T-helper 1 cell treated with Interleukin-12 subunit alpha and Interleukin-12 subunit beta and Interleukin-4 antibody, amounts not matched to agents 30 μg/mL and 1 μg/mL, for 36 hours (primary cell): ENCODE data around the gene TANGO6.
"Not testable (repeated sequence)": the region's sequence is repeated elsewhere in the genome, so short reads cannot be mapped to it uniquely, and the experiment has no call there.

ENCODE experiments used
- H3K27ac Mint-ChIP-seq: one replicate; pipeline ENCODE4 v1.8.0; 2021; ENCODE audit warnings: mild to moderate bottlenecking, mixed read lengths
- H3K27me3 Mint-ChIP-seq: one replicate; pipeline ENCODE4 v1.8.0; 2021; ENCODE audit warnings: low read depth, mixed read lengths
- H3K36me3 Mint-ChIP-seq: one replicate; pipeline ENCODE4 v1.8.0; 2021; ENCODE audit warnings: low read depth, mixed read lengths
- H3K4me1 Mint-ChIP-seq: one replicate; pipeline ENCODE4 v1.8.0; 2021; ENCODE audit warnings: low read depth, mixed read lengths
- H3K4me3 Mint-ChIP-seq: one replicate; pipeline ENCODE4 v1.8.0; 2021; ENCODE audit warnings: mild to moderate bottlenecking, moderate library complexity, mixed read lengths
- H3K9me3 Mint-ChIP-seq: one replicate; pipeline ENCODE4 v1.8.0; 2021; ENCODE audit warnings: mixed read lengths

Gene TANGO6

DNA sequence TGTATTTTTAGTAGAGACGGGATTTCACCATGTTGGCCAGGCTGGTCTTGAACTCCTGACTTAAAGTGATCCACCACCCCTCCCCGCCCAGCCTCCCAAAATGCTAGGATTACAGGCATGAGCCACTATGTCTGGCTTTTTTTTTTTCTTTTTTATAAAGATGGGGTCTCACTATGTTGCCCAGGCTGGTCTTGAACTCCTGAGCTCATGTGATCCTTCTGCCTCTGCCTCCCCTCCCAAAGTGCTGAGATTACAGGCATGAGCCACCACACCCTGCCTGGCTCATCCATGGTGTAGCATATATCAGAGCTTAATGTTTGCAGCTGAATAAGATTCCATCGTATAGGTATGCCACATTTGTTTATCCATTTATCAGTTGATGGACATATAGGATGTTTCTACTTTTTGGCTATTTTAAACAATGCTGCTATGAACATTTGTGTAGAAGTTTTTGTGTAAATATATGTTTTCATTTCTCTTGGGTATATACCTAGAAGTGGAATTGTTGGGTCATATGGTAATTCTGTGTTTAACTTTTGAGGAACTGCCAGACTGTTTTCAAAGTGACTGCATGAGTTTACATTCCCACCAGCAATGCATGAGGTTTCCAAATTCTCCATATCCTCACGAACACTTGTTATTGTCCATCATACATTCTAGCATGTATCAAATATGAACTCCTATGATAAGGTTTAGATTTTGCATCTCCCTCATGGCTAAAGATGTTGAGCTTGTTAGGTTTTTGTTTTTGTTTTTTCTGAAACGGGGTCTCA, 206.5 kb downstream of the TANGO6 start:
- no peaks in the 10 kb centered on the region for H3K4me1 Mint-ChIP-seq
- H3K9me3 Mint-ChIP-seq = no peaks in the 10 kb centered on the region
- H3K4me3 Mint-ChIP-seq = no peak overlapping the region
- no peak overlapping the region for H3K27ac Mint-ChIP-seq
- H3K27me3 Mint-ChIP-seq = no peaks in the 10 kb centered on the region
- H3K36me3 Mint-ChIP-seq = peaks cover 2% of the 10 kb centered on the region

DNA sequence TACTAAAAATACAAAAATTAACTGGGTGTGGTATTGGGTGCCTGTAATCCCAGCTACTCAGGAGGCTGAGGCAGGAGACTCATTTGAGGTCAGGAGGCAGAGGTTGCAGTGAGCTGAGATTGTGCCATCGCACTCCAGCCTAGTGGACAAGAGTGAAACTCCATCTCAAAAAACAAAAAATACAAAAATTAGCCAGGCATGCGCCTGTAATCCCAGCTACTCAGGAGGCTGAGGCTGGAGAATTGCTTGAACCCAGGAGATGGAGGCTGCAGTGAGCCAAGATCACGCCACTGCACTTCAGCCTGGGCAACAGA, 208.1 kb downstream of the TANGO6 start:
- not testable (repeated sequence) for H3K36me3 Mint-ChIP-seq, H3K9me3 Mint-ChIP-seq

GRCh38 chr16:69055008-69055407, 211.7 kb downstream of the TANGO6 start:
- no peaks in the 10 kb centered on the region for H3K9me3 Mint-ChIP-seq

More for the DNA sequence above, 208.1 kb downstream of the TANGO6 start:
- H3K4me3 Mint-ChIP-seq, H3K27ac Mint-ChIP-seq, H3K27me3 Mint-ChIP-seq, H3K4me1 Mint-ChIP-seq: not testable (repeated sequence)

GRCh38 chr16:69055980-69056379, 212.6 kb downstream of the TANGO6 start:
- Mint-ChIP-seq H3K4me3 (no peak overlapping the region), H3K9me3 (no peaks in the 10 kb centered on the region), H3K27me3 (no peaks in the 10 kb centered on the region), H3K36me3 (no peaks in the 10 kb centered on the region), H3K27ac (no peak overlapping the region), H3K4me1 (peaks cover 2% of the 10 kb centered on the region)

More at GRCh38 chr16:69055008-69055407, 211.7 kb downstream of the TANGO6 start:
- Mint-ChIP-seq H3K27ac (no peak overlapping the region), H3K4me3 (no peak overlapping the region), H3K36me3 (peaks cover 2% of the 10 kb centered on the region), H3K4me1 (peaks cover 2% of the 10 kb centered on the region), H3K27me3 (no peaks in the 10 kb centered on the region)

- Mint-ChIP-seq H3K4me3 (no peak overlapping the region), H3K36me3 (no peaks in the 10 kb centered on the region), H3K27ac (no peak overlapping the region), H3K4me1 (peaks cover 2% of the 10 kb centered on the region), H3K9me3 (no peaks in the 10 kb centered on the region), H3K27me3 (no peaks in the 10 kb centered on the region)
Observed at GRCh38 chr16:69056421-69056820, 213.1 kb downstream of the TANGO6 start.

- Mint-ChIP-seq H3K9me3 (no peaks in the 10 kb centered on the region), H3K27ac (no peak overlapping the region), H3K4me1 (peaks cover 2% of the 10 kb centered on the region)
Observed at GRCh38 chr16:69057400-69058378, 214.4 kb downstream of the TANGO6 start.

DNA sequence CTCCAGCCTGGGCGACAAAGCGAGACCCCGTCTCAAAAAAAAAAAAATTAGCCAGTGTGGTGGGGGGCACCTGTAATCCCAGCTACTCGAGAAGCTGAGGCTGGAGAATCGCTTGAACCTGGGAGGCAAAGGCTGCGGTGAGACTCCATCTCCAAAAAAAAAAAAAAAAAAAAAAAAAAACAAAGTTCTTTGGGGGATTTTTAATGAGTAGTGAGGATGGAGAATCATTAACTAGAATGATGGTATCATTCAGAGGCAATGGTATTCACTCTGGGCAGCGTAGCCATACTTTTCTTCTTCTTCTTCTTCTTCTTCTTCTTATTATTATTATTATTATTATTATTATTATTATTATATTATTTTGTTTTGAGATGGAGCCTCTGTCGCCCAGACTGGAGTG, 220.2 kb downstream of the TANGO6 start:
- not testable (repeated sequence) for H3K4me3 Mint-ChIP-seq

More at GRCh38 chr16:69057400-69058378, 214.4 kb downstream of the TANGO6 start:
- H3K4me3 Mint-ChIP-seq = no peak overlapping the region
- no peaks in the 10 kb centered on the region for H3K36me3 Mint-ChIP-seq
- H3K27me3 Mint-ChIP-seq = no peaks in the 10 kb centered on the region

DNA sequence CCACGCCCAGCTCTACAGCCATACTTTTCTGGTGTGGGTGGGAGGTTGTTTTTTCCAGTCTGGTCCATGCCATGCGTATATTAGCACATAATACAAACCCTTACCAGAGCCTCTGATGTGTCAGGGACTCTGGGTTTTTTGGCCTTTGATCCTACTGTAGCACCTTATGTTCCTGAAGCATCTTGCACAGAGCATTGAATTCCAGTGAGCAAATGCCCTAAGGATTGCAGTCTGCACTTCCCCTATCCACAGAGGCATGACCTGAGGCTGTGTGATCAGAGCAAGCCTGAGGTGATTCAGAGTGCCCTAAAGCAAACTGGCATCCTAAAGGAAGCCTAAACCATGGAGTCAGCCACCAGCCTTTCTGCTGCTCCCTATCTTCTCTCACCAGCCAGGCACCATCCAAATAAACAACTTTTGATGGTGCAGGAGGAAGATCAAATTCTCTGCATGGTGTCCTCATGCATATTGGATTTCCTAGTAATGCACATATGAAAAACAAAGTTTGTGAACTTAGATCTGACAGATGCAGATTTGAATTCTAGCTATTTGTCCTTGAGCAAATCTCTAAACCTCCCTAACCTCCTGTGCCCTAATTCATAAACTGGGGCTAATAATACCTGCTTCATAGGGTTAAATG, 220.9 kb downstream of the TANGO6 start:
- H3K4me1 Mint-ChIP-seq = no peaks in the 10 kb centered on the region
- no peaks in the 10 kb centered on the region for H3K9me3 Mint-ChIP-seq
- H3K27ac Mint-ChIP-seq = no peak overlapping the region
- no peaks in the 10 kb centered on the region for H3K36me3 Mint-ChIP-seq
- H3K4me3 Mint-ChIP-seq = no peak overlapping the region
- H3K27me3 Mint-ChIP-seq = no peaks in the 10 kb centered on the region

More for the DNA sequence above, 220.2 kb downstream of the TANGO6 start:
- H3K9me3 Mint-ChIP-seq, H3K4me1 Mint-ChIP-seq, H3K36me3 Mint-ChIP-seq, H3K27ac Mint-ChIP-seq, H3K27me3 Mint-ChIP-seq: not testable (repeated sequence)

GRCh38 chr16:69064764-69065313, 221.5 kb downstream of the TANGO6 start:
- Mint-ChIP-seq H3K9me3 (no peaks in the 10 kb centered on the region), H3K27ac (no peak overlapping the region), H3K36me3 (no peaks in the 10 kb centered on the region), H3K4me1 (no peaks in the 10 kb centered on the region), H3K4me3 (no peak overlapping the region), H3K27me3 (no peaks in the 10 kb centered on the region)

- Mint-ChIP-seq H3K27me3 (no peaks in the 10 kb centered on the region), H3K4me3 (no peak overlapping the region), H3K9me3 (no peaks in the 10 kb centered on the region), H3K36me3 (no peaks in the 10 kb centered on the region), H3K4me1 (no peaks in the 10 kb centered on the region), H3K27ac (no peak overlapping the region)
Observed at GRCh38 chr16:69069504-69069903, 226.2 kb downstream of the TANGO6 start.

DNA sequence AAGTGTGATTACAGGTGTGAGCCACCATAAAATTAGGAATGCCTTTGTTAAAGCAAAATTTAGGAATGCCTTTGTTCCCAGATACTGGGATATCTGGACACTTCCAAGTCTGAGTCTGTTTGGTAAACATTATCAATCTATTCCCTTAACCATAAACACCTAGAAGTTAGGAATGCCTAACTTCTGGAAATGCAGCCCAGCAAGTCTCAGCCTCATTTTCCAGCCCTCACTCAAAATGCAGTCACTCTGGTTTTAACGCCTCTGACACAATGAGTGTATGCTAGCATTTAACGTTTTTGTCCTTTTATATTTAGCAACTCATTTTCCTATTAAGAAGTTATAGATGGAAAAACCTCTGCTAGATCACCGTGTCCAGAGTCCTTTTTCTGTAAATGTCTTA, 227.7 kb downstream of the TANGO6 start:
- Mint-ChIP-seq H3K4me3 (no peak overlapping the region), H3K27ac (no peak overlapping the region), H3K27me3 (no peaks in the 10 kb centered on the region), H3K36me3 (no peaks in the 10 kb centered on the region), H3K9me3 (no peaks in the 10 kb centered on the region), H3K4me1 (no peaks in the 10 kb centered on the region)

DNA sequence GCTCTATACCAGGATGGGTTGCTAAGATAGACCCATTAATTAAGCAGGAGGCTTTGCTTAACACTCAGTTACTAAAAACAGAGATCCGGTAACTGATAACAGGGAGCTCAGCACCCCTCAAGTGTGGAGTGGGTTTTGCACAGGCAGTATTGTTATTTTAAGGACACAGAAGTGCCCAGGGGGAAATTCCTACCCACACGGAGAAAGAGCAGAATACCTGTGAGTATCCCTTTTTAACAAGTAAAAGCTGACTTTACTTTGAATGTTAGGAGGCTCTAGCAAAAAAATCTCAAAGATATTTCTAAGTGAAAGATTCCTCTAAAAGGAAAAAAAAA, 229.3 kb downstream of the TANGO6 start:
- no peaks in the 10 kb centered on the region for H3K36me3 Mint-ChIP-seq
- no peaks in the 10 kb centered on the region for H3K4me1 Mint-ChIP-seq
- no peak overlapping the region for H3K27ac Mint-ChIP-seq
- H3K4me3 Mint-ChIP-seq = no peak overlapping the region
- no peaks in the 10 kb centered on the region for H3K27me3 Mint-ChIP-seq
- H3K9me3 Mint-ChIP-seq = no peaks in the 10 kb centered on the region

- H3K4me3 Mint-ChIP-seq = no peak overlapping the region
- no peaks in the 10 kb centered on the region for H3K4me1 Mint-ChIP-seq
- H3K27ac Mint-ChIP-seq = no peak overlapping the region
- H3K36me3 Mint-ChIP-seq = no peaks in the 10 kb centered on the region
- H3K9me3 Mint-ChIP-seq = no peaks in the 10 kb centered on the region
- no peaks in the 10 kb centered on the region for H3K27me3 Mint-ChIP-seq
Observed at GRCh38 chr16:69073181-69073702, 229.9 kb downstream of the TANGO6 start.

- H3K4me3 Mint-ChIP-seq = no peak overlapping the region
- H3K4me1 Mint-ChIP-seq = no peaks in the 10 kb centered on the region
- H3K9me3 Mint-ChIP-seq = no peaks in the 10 kb centered on the region
- H3K27me3 Mint-ChIP-seq = no peaks in the 10 kb centered on the region
- H3K27ac Mint-ChIP-seq = no peak overlapping the region
- no peaks in the 10 kb centered on the region for H3K36me3 Mint-ChIP-seq
Observed at GRCh38 chr16:69077251-69077650, 233.9 kb downstream of the TANGO6 start.
